PC-3 (cell line): ENCODE measurements around the gene GOLGA8R.
"Not testable (repeated sequence)": the region's sequence is repeated elsewhere in the genome, so short reads cannot be mapped to it uniquely, and the experiment has no call there.

ENCODE experiments used
- EZH2 ChIP-seq: fragments of 300-600 bp; sonication (generic); IDR thresholded peaks from one replicate; pipeline ENCODE4 v1.6.1; 2017; ENCODE audit warnings: antibody characterized with exemption, mild to moderate bottlenecking, low read length; ENCODE audit not compliant: unreplicated experiment
- EZH2phosphoT487 ChIP-seq: fragments of 300-600 bp; sonication (generic); IDR thresholded peaks from 2 replicates; pipeline ENCODE4 v1.6.1; 2018; ENCODE audit warnings: mild to moderate bottlenecking, antibody characterized with exemption, low read length, borderline replicate concordance
- TF ChIP-seq, protein P1 (sequence below): fragments of 300-600 bp; sonication (generic); conservative IDR thresholded peaks from 2 replicates; pipeline ENCODE4 v1.5.1; 2017; ENCODE audit warnings: antibody characterized with exemption, low read depth, mild to moderate bottlenecking, low read length

DNA sequence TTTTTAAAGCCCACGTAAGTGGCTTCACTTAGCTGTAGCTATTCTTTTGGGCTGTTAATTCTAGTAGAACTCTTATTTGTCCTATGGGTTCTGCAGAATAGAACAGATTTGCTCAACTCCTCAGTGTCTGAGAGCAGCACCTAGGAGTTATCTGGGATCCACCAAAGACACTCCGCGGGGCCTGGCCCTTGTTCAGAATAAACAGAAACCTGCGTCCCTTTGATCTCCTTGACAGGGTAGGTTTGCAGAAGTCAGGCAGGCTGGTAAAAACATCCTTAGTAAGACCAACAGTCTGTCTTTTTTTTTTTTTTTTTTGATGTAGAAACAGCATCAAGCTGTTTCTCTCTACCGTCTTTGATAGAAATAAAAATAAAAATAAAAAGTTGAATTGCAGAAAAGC is 52.7 kb downstream of the GOLGA8R start:
- TF ChIP-seq, protein P1, sequence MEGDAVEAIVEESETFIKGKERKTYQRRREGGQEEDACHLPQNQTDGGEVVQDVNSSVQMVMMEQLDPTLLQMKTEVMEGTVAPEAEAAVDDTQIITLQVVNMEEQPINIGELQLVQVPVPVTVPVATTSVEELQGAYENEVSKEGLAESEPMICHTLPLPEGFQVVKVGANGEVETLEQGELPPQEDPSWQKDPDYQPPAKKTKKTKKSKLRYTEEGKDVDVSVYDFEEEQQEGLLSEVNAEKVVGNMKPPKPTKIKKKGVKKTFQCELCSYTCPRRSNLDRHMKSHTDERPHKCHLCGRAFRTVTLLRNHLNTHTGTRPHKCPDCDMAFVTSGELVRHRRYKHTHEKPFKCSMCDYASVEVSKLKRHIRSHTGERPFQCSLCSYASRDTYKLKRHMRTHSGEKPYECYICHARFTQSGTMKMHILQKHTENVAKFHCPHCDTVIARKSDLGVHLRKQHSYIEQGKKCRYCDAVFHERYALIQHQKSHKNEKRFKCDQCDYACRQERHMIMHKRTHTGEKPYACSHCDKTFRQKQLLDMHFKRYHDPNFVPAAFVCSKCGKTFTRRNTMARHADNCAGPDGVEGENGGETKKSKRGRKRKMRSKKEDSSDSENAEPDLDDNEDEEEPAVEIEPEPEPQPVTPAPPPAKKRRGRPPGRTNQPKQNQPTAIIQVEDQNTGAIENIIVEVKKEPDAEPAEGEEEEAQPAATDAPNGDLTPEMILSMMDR: not testable (repeated sequence)
- not testable (repeated sequence) for TF ChIP-seq EZH2, EZH2phosphoT487
